ENCODE data around the gene GYPB. TPM values are rescaled to one million over a fixed set of nuclear protein-coding genes. Genes with fewer than 3 reads are reported as not detected.
"Not testable (repeated sequence)": the region's sequence is repeated elsewhere in the genome, so short reads cannot be mapped to it uniquely, and the experiment has no call there.

Gene GYPB
- total RNA-seq, 2 experiments from 2014 or later: 0.70 TPM; not detected in 1

- DNase-seq; H3K27ac Mint-ChIP-seq; H3K4me3 Mint-ChIP-seq; CTCF ChIA-PET; H3K9me3 Mint-ChIP-seq (ENCODE audit: low read depth); H3K4me1 Mint-ChIP-seq; ATAC-seq; H3K36me3 Mint-ChIP-seq: not testable (repeated sequence)
- peaks cover 10% of the 10 kb centered on the region for H3K27me3 Mint-ChIP-seq
Observed at GRCh38 chr4:144003205-144003889, 15.8 kb downstream of the GYPB start.

- H3K9me3 Mint-ChIP-seq (ENCODE audit: low read depth); CTCF ChIA-PET; H3K4me1 Mint-ChIP-seq; H3K36me3 Mint-ChIP-seq; H3K27ac Mint-ChIP-seq; DNase-seq; ATAC-seq; H3K4me3 Mint-ChIP-seq: not testable (repeated sequence)
- H3K27me3 Mint-ChIP-seq: peaks cover 13% of the 10 kb centered on the region
Observed at GRCh38 chr4:144000331-144000995, 18.7 kb downstream of the GYPB start.

- peaks cover 13% of the 10 kb centered on the region for H3K27me3 Mint-ChIP-seq
- CTCF ChIA-PET; H3K27ac Mint-ChIP-seq; DNase-seq; H3K4me3 Mint-ChIP-seq; ATAC-seq; H3K9me3 Mint-ChIP-seq (ENCODE audit: low read depth); H3K4me1 Mint-ChIP-seq; H3K36me3 Mint-ChIP-seq: not testable (repeated sequence)
Observed at GRCh38 chr4:143996193-143996592, 23.0 kb downstream of the GYPB start.

- CTCF ChIA-PET; H3K9me3 Mint-ChIP-seq (ENCODE audit: low read depth); H3K27ac Mint-ChIP-seq; DNase-seq; ATAC-seq; H3K36me3 Mint-ChIP-seq; H3K27me3 Mint-ChIP-seq; H3K4me1 Mint-ChIP-seq; H3K4me3 Mint-ChIP-seq: not testable (repeated sequence)
Observed at GRCh38 chr4:143991761-143992160, 27.4 kb downstream of the GYPB start.

- H3K36me3 Mint-ChIP-seq; CTCF ChIA-PET; H3K27me3 Mint-ChIP-seq; DNase-seq; H3K9me3 Mint-ChIP-seq (ENCODE audit: low read depth); H3K27ac Mint-ChIP-seq; ATAC-seq; H3K4me1 Mint-ChIP-seq; H3K4me3 Mint-ChIP-seq: not testable (repeated sequence)
Observed at GRCh38 chr4:143990717-143991116, 28.5 kb downstream of the GYPB start.

- ATAC-seq: no peak
- H3K36me3 Mint-ChIP-seq: no peaks in the 10 kb centered on the region
Observed at GRCh38 chr4:143986180-143986579, 33.0 kb downstream of the GYPB start.

GRCh38 chr4:143980776-143981175, 38.4 kb downstream of the GYPB start:
- H3K4me3 Mint-ChIP-seq; H3K9me3 Mint-ChIP-seq (ENCODE audit: low read depth); H3K36me3 Mint-ChIP-seq; H3K27me3 Mint-ChIP-seq; ATAC-seq; H3K27ac Mint-ChIP-seq; H3K4me1 Mint-ChIP-seq; DNase-seq: not testable (repeated sequence)
- CTCF ChIA-PET: interaction anchor here (0.6 kb wide), 1 partner anchor 421 kb away, joined by 3 read pairs; no protein-coding TSS in a partner anchor

More at GRCh38 chr4:143986180-143986579, 33.0 kb downstream of the GYPB start:
- no peak overlapping the region for H3K27ac Mint-ChIP-seq
- DNase-seq: no peak
- no peaks in the 10 kb centered on the region for H3K27me3 Mint-ChIP-seq
- CTCF ChIA-PET: no interaction called here
- no peaks in the 10 kb centered on the region for H3K9me3 Mint-ChIP-seq (ENCODE audit: low read depth)
- no peaks in the 10 kb centered on the region for H3K4me1 Mint-ChIP-seq
- H3K4me3 Mint-ChIP-seq: no peak overlapping the region

- ATAC-seq, H3K27me3 Mint-ChIP-seq, CTCF ChIA-PET: not testable (repeated sequence)
Observed at GRCh38 chr4:143975527-143975926, 43.7 kb downstream of the GYPB start.

GRCh38 chr4:143974021-143974420, 45.2 kb downstream of the GYPB start:
- H3K27me3 Mint-ChIP-seq; CTCF ChIA-PET; DNase-seq; H3K4me1 Mint-ChIP-seq; H3K9me3 Mint-ChIP-seq (ENCODE audit: low read depth); H3K4me3 Mint-ChIP-seq; H3K27ac Mint-ChIP-seq; ATAC-seq; H3K36me3 Mint-ChIP-seq: not testable (repeated sequence)

More at GRCh38 chr4:143975527-143975926, 43.7 kb downstream of the GYPB start:
- H3K27ac Mint-ChIP-seq; H3K36me3 Mint-ChIP-seq; DNase-seq; H3K9me3 Mint-ChIP-seq (ENCODE audit: low read depth); H3K4me3 Mint-ChIP-seq; H3K4me1 Mint-ChIP-seq: not testable (repeated sequence)

- no peak overlapping the region for H3K27ac Mint-ChIP-seq
- no peak for DNase-seq
- H3K9me3 Mint-ChIP-seq (ENCODE audit: low read depth): no peaks in the 10 kb centered on the region
- H3K27me3 Mint-ChIP-seq: no peaks in the 10 kb centered on the region
- no peak for ATAC-seq
- H3K4me1 Mint-ChIP-seq: no peaks in the 10 kb centered on the region
- H3K36me3 Mint-ChIP-seq: no peaks in the 10 kb centered on the region
- no peak overlapping the region for H3K4me3 Mint-ChIP-seq
- CTCF ChIA-PET: no interaction called here
Observed at GRCh38 chr4:143961075-143961474, 58.1 kb downstream of the GYPB start.

GRCh38 chr4:143955306-143955705, 63.9 kb downstream of the GYPB start:
- H3K36me3 Mint-ChIP-seq; CTCF ChIA-PET; H3K27ac Mint-ChIP-seq; H3K4me1 Mint-ChIP-seq; DNase-seq; ATAC-seq; H3K4me3 Mint-ChIP-seq; H3K27me3 Mint-ChIP-seq; H3K9me3 Mint-ChIP-seq (ENCODE audit: low read depth): not testable (repeated sequence)

GRCh38 chr4:143951458-143951972, 67.7 kb downstream of the GYPB start:
- DNase-seq; H3K4me3 Mint-ChIP-seq; H3K27ac Mint-ChIP-seq; H3K36me3 Mint-ChIP-seq; H3K9me3 Mint-ChIP-seq (ENCODE audit: low read depth); H3K27me3 Mint-ChIP-seq; CTCF ChIA-PET; ATAC-seq; H3K4me1 Mint-ChIP-seq: not testable (repeated sequence)

- H3K27ac Mint-ChIP-seq; H3K27me3 Mint-ChIP-seq; ATAC-seq; H3K4me1 Mint-ChIP-seq; DNase-seq; H3K4me3 Mint-ChIP-seq; H3K36me3 Mint-ChIP-seq; CTCF ChIA-PET; H3K9me3 Mint-ChIP-seq (ENCODE audit: low read depth): not testable (repeated sequence)
Observed at GRCh38 chr4:143950967-143951366, 68.2 kb downstream of the GYPB start.

- DNase-seq; CTCF ChIA-PET; H3K4me3 Mint-ChIP-seq; ATAC-seq; H3K27me3 Mint-ChIP-seq; H3K36me3 Mint-ChIP-seq; H3K27ac Mint-ChIP-seq; H3K9me3 Mint-ChIP-seq (ENCODE audit: low read depth); H3K4me1 Mint-ChIP-seq: not testable (repeated sequence)
Observed at GRCh38 chr4:143950185-143950584, 69.0 kb downstream of the GYPB start.

Data from activated CD8-positive, alpha-beta memory T cell treated with anti-CD3 and anti-CD28 coated beads, Interleukin-2, amount 10 ng/mL, durations not matched to agents 7 days and 5 days (primary cell).